ENCODE data around the gene LAMA2. TPM values are rescaled to one million over a fixed set of nuclear protein-coding genes. Genes with fewer than 3 reads are reported as not detected.

The LAMA2 gene
- total and polyA plus RNA-seq, 2 donors (not counting 1 experiment from before 2014, with no cell fraction given): 19.5 to 67.5 TPM

DNA sequence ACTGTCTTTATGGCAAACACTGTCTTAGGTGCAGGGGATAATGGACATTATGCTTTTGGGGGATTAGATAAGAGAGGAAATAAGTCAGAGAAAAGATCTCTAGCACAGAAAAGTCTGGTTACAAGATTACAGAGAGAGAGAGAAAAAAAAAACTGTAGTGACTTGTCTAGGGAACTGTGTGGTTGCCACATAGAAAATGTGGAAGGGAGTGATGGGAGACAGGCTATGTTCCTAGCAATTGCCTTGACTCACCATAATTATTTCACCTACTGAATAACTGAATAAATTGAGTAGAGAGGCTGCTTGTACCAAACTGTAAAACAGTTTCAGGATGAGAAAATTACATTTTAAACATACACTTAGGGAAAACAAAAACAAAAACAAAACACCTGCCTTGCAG is 229.7 kb downstream of the LAMA2 start:
- Histone ChIP-seq H3K9ac (ENCODE audit: insufficient read depth, low read length) (no peak overlapping the region), H3K79me2 (ENCODE audit: control insufficient read depth, insufficient read depth, low read length) (no peaks in the 10 kb centered on the region), H3K36me3 (ENCODE audit: control insufficient read depth, insufficient read depth, low read length) (no peaks in the 10 kb centered on the region), H3K4me2 (ENCODE audit: extremely low read depth, insufficient read depth, low read length) (no peak overlapping the region), H2AFZ (ENCODE audit: low read length) (no peak overlapping the region), H4K20me1 (ENCODE audit: control insufficient read depth, extremely low read depth, insufficient read depth, low read length) (no peaks in the 10 kb centered on the region), H3K27me3 (ENCODE audit: control insufficient read depth, insufficient read depth, low read length) (no peaks in the 10 kb centered on the region), H3K4me1 (ENCODE audit: control insufficient read depth, extremely low read depth, insufficient read depth, low read length) (no peaks in the 10 kb centered on the region), H3K4me3 (replicated peaks in 1 of 4; ENCODE audit: control extremely low read depth in 1 of 4, insufficient read depth in 1 of 4, low read depth in 3 of 4, low read length in 4 of 4) (no peak overlapping the region), H3K9me3 (ENCODE audit: control insufficient read depth, insufficient read depth, low read depth, low read length) (no peaks in the 10 kb centered on the region), H3K27ac (ENCODE audit: insufficient read depth, low read length) (no peak overlapping the region)
- TF ChIP-seq CTCF (conservative IDR thresholded peaks at IDR 0.05 in 1 of 2, IDR thresholded peaks at IDR 0.05 in 1 of 2; ENCODE audit: low read depth in 1 of 2, low read length in 2 of 2) (no peak), EZH2 (IDR thresholded peaks at IDR 0.05; ENCODE audit: low read length, missing control alignments) (no peak)
- DNase-seq (ENCODE audit: low read depth in 2 of 2): no peak

- Histone ChIP-seq H3K79me2 (ENCODE audit: control insufficient read depth, insufficient read depth, low read length) (no peaks in the 10 kb centered on the region), H3K4me1 (ENCODE audit: control insufficient read depth, extremely low read depth, insufficient read depth, low read length) (no peaks in the 10 kb centered on the region), H3K9ac (ENCODE audit: insufficient read depth, low read length) (no peak overlapping the region), H3K27ac (ENCODE audit: insufficient read depth, low read length) (no peak overlapping the region), H3K36me3 (ENCODE audit: control insufficient read depth, insufficient read depth, low read length) (no peaks in the 10 kb centered on the region), H3K27me3 (ENCODE audit: control insufficient read depth, insufficient read depth, low read length) (no peaks in the 10 kb centered on the region), H2AFZ (ENCODE audit: low read length) (no peak overlapping the region), H3K4me3 (replicated peaks in 1 of 4; ENCODE audit: control extremely low read depth in 1 of 4, insufficient read depth in 1 of 4, low read depth in 3 of 4, low read length in 4 of 4) (no peak overlapping the region), H4K20me1 (ENCODE audit: control insufficient read depth, extremely low read depth, insufficient read depth, low read length) (no peaks in the 10 kb centered on the region), H3K4me2 (ENCODE audit: extremely low read depth, insufficient read depth, low read length) (no peak overlapping the region), H3K9me3 (ENCODE audit: control insufficient read depth, insufficient read depth, low read depth, low read length) (no peaks in the 10 kb centered on the region)
- no peak for TF ChIP-seq CTCF (conservative IDR thresholded peaks at IDR 0.05 in 1 of 2, IDR thresholded peaks at IDR 0.05 in 1 of 2; ENCODE audit: low read depth in 1 of 2, low read length in 2 of 2)
- no peak for TF ChIP-seq EZH2 (IDR thresholded peaks at IDR 0.05; ENCODE audit: low read length, missing control alignments)
- DNase-seq (ENCODE audit: low read depth in 2 of 2): no peak
Measured at GRCh38 chr6:129113637-129114036, 230.7 kb downstream of the LAMA2 start.

DNA sequence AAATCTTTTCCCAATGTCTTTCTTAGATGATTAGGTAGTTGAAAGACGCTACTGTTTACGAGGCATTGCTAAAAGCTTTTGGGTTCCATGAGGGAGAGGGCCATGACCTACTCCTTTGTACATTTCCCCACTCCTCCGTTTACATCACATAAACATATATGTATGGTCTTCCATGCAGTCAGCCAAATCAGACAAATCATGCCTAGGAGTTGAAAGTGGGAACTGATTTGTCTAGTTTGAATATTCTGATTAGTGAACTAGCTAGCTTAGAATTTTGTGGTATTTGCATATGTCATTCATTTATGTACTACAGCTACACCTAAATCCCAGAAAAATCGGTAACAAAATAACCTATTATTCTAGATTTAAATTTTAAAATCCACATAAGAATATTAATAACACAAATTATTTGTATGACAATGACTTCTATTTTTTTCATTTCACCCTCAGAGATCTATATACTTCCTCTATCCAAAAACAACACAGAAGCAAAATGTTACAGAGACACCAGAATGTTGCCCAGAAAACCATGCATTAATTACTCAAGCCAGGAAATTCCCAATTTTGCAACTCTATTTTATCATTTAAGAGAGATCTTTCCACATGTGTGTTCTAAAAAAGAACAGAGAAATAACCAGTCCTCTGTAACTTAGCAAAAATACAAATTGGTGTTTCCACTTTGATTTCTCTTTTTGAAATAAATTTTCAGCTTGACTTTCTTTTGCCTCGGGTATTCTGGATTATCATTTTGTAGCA is 231.9 kb downstream of the LAMA2 start:
- no peaks in the 10 kb centered on the region for H3K36me3 ChIP-seq (ENCODE audit: control insufficient read depth, insufficient read depth, low read length)
- H3K4me2 ChIP-seq (ENCODE audit: extremely low read depth, insufficient read depth, low read length): no peak overlapping the region
- H3K27me3 ChIP-seq (ENCODE audit: control insufficient read depth, insufficient read depth, low read length): no peaks in the 10 kb centered on the region
- H3K4me3 ChIP-seq (replicated peaks in 1 of 4; ENCODE audit: control extremely low read depth in 1 of 4, insufficient read depth in 1 of 4, low read depth in 3 of 4, low read length in 4 of 4): no peak overlapping the region
- no peak overlapping the region for H2AFZ ChIP-seq (ENCODE audit: low read length)
- DNase-seq (ENCODE audit: low read depth in 2 of 2): no peak
- no peak overlapping the region for H3K27ac ChIP-seq (ENCODE audit: insufficient read depth, low read length)
- H3K79me2 ChIP-seq (ENCODE audit: control insufficient read depth, insufficient read depth, low read length): no peaks in the 10 kb centered on the region
- H4K20me1 ChIP-seq (ENCODE audit: control insufficient read depth, extremely low read depth, insufficient read depth, low read length): no peaks in the 10 kb centered on the region
- H3K9ac ChIP-seq (ENCODE audit: insufficient read depth, low read length): no peak overlapping the region
- H3K9me3 ChIP-seq (ENCODE audit: control insufficient read depth, insufficient read depth, low read depth, low read length): no peaks in the 10 kb centered on the region
- TF ChIP-seq EZH2 (IDR thresholded peaks at IDR 0.05; ENCODE audit: low read length, missing control alignments): no peak
- no peak for TF ChIP-seq CTCF (conservative IDR thresholded peaks at IDR 0.05 in 1 of 2, IDR thresholded peaks at IDR 0.05 in 1 of 2; ENCODE audit: low read depth in 1 of 2, low read length in 2 of 2)
- H3K4me1 ChIP-seq (ENCODE audit: control insufficient read depth, extremely low read depth, insufficient read depth, low read length): no peaks in the 10 kb centered on the region

All from fibroblast of lung (primary cell).